ENCODE results near the gene ARHGAP23. TPM values are rescaled to one million over a fixed set of nuclear protein-coding genes. Genes with fewer than 3 reads are reported as not detected.

ARHGAP23 gene
- total and polyA plus RNA-seq, 2 experiments from 2014 or later = 21.4 to 150 TPM

DNA sequence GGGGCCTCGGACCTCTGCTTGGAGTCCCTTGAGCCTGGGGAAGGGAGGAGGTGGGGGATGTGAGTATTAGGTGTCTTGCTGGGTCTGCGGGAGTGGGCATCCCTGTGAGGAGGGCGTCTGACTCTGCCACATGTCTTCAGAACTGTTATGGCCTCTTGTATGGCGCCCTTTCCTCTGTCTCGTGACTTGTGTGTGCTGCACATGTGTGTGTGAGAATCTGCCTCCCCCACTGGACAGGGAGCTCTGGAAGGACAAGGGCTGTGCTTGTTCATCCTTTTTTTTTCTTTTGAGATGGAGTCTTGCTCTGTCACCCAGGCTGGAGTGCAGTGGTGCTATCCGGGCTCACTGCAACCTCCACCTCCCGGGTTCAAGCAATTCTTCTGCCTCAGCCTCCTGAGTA, 33.4 kb downstream of the ARHGAP23 start:
- H3K27ac Mint-ChIP-seq = no peak overlapping the region; the same call in 1 of the 2 replicates
- H3K4me1 ChIP-seq (ENCODE audit: insufficient read depth) = peaks cover 6% of the 10 kb centered on the region
- peak overlapping the region; percentile 59; the same call in 1 of the 2 replicates for H3K27ac ChIP-seq (ENCODE audit: low read depth)
- no peak overlapping the region for H3K4me3 Mint-ChIP-seq
- H4K20me1 ChIP-seq (replicated peaks; ENCODE audit: insufficient read depth) = peaks cover 6% of the 10 kb centered on the region; the same call in 1 of the 2 replicates
- no peak overlapping the region for H3K4me2 ChIP-seq
- H3K36me3 Mint-ChIP-seq (ENCODE audit: low read depth) = peaks cover 62% of the 10 kb centered on the region
- no peak overlapping the region for H2AFZ ChIP-seq
- no peaks in the 10 kb centered on the region for H3K27me3 ChIP-seq (ENCODE audit: insufficient read depth)
- H3K4me1 Mint-ChIP-seq = peaks cover 36% of the 10 kb centered on the region
- H3K9me2 ChIP-seq (ENCODE audit: insufficient read depth) = no peaks in the 10 kb centered on the region
- H3K4me3 ChIP-seq = no peak overlapping the region
- H3K79me2 ChIP-seq (replicated peaks; ENCODE audit: insufficient read depth) = peaks cover 23% of the 10 kb centered on the region
- peaks cover 3% of the 10 kb centered on the region; the same call in 1 of the 3 replicates for H3K9me3 Mint-ChIP-seq
- no peak for DNase-seq (ENCODE audit: low spot score)
- no peak for ATAC-seq
- H3F3A ChIP-seq (replicated peaks; ENCODE audit: low read depth) = 0 out of 2 replicates have a peak, but pooled peaks cover 6% of the 10 kb centered on the region
- TF ChIP-seq ZNF462 (CRISPR knock-in tag; IDR thresholded peaks at IDR 0.05) (no peak), STAT1 (IDR thresholded peaks at IDR 0.05; ENCODE audit: unreplicated experiment) (no peak), ZNF114 (CRISPR knock-in tag; IDR thresholded peaks at IDR 0.05) (no peak), EZH2phosphoT487 (IDR thresholded peaks at IDR 0.05; ENCODE audit: unreplicated experiment) (no peak), NANOG (IDR thresholded peaks at IDR 0.05; ENCODE audit: borderline replicate concordance) (no peak), REST (IDR thresholded peaks at IDR 0.05; ENCODE audit: unreplicated experiment) (no peak), CREB1 (CRISPR knock-in tag; IDR thresholded peaks at IDR 0.05; ENCODE audit: low read depth) (no peak), EZH2 (IDR thresholded peaks at IDR 0.05; ENCODE audit: low read depth, unreplicated experiment) (no peak), JUNB (IDR thresholded peaks at IDR 0.05; ENCODE audit: unreplicated experiment) (no peak), POLR2AphosphoS5 (IDR thresholded peaks at IDR 0.05; ENCODE audit: low read depth) (no peak), ZNF331 (CRISPR knock-in tag; IDR thresholded peaks at IDR 0.05; ENCODE audit: low read depth) (no peak)
- TF ChIP-seq, protein P1, sequence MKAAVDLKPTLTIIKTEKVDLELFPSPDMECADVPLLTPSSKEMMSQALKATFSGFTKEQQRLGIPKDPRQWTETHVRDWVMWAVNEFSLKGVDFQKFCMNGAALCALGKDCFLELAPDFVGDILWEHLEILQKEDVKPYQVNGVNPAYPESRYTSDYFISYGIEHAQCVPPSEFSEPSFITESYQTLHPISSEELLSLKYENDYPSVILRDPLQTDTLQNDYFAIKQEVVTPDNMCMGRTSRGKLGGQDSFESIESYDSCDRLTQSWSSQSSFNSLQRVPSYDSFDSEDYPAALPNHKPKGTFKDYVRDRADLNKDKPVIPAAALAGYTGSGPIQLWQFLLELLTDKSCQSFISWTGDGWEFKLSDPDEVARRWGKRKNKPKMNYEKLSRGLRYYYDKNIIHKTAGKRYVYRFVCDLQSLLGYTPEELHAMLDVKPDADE (IDR thresholded peaks at IDR 0.05) = no peak
- TF ChIP-seq, protein P2, sequence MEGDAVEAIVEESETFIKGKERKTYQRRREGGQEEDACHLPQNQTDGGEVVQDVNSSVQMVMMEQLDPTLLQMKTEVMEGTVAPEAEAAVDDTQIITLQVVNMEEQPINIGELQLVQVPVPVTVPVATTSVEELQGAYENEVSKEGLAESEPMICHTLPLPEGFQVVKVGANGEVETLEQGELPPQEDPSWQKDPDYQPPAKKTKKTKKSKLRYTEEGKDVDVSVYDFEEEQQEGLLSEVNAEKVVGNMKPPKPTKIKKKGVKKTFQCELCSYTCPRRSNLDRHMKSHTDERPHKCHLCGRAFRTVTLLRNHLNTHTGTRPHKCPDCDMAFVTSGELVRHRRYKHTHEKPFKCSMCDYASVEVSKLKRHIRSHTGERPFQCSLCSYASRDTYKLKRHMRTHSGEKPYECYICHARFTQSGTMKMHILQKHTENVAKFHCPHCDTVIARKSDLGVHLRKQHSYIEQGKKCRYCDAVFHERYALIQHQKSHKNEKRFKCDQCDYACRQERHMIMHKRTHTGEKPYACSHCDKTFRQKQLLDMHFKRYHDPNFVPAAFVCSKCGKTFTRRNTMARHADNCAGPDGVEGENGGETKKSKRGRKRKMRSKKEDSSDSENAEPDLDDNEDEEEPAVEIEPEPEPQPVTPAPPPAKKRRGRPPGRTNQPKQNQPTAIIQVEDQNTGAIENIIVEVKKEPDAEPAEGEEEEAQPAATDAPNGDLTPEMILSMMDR (conservative IDR thresholded peaks at IDR 0.05; ENCODE audit: low read depth in 2 of 2) = no peak
- H3K36me3 ChIP-seq (ENCODE audit: insufficient read depth) = peaks cover 26% of the 10 kb centered on the region
- H3K27me3 Mint-ChIP-seq (ENCODE audit: insufficient read depth, low read depth, poor library complexity) = peaks cover 19% of the 10 kb centered on the region

Data from GM23338 (cell line).